GM12878 (cell line): Measurements from ENCODE around the gene SYTL2. TPM values are rescaled to one million over a fixed set of nuclear protein-coding genes. Genes with fewer than 3 reads are reported as not detected.
A peak's percentile ranks its signal among the peaks of the same experiment; 100 is the strongest.

Experiments
- ATAC-seq: fragments of 200-7000 bp; cut with Tn5 transposase; 3 replicates; pipeline ENCODE4 v1.9.1; 2020; ENCODE audit warnings: mild to moderate bottlenecking, moderate library complexity
- BruUV-seq: library from RNA; stranded (reverse); fragments of 400-500 nt; replicated peaks from 2 replicates; lab custom pipeline; 2021; lab: Mats Ljungman, UMichigan
- CTCF ChIA-PET: fragments of 300-600 bp; sonication (Branson Sonifier 250); formaldehyde crosslinking; extraction: SDS; loops from one replicate; lab custom pipeline; 2021; ENCODE audit warnings: inconsistent platforms; lab: Yijun Ruan, JAX
- POLR2A ChIA-PET: fragments of 350-600 bp; formaldehyde crosslinking; extraction: SDS; loops from one replicate; lab custom pipeline; 2021; ENCODE audit warnings: inconsistent platforms; lab: Charles Lee
- RAD21 ChIA-PET: fragments of 300-600 bp; sonication (Branson Sonifier 250); formaldehyde crosslinking; loops from one replicate; lab custom pipeline; 2023; ENCODE audit warnings: antibody characterized with exemption; ENCODE audit not compliant: unreplicated experiment; lab: Charles Lee
- SMC1A ChIA-PET: fragments of 300-600 bp; sonication (Branson Sonifier 250); formaldehyde crosslinking; loops from one replicate; lab custom pipeline; 2023; ENCODE audit not compliant: unreplicated experiment, uncharacterized antibody; lab: Charles Lee
- DNase-seq: peaks from one replicate; pipeline ENCODE4 v3.0.0-alpha.2; 2011; ENCODE audit warnings: low read depth, low spot score
- FAIRE-seq: peaks from 3 replicates; lab custom pipeline; 2011; peaks lifted over from hg19 to GRCh38; lab: Jason Lieb, UNC
- H2AFZ ChIP-seq: 2 replicates; pipeline ENCODE4 v1.6.0; 2011; ENCODE audit warnings: low read depth, low read length, control low read depth; ENCODE audit not compliant: control insufficient read depth
- H3K27ac ChIP-seq: 2 replicates; pipeline ENCODE4 v1.5.1; 2011; ENCODE audit warnings: control low read depth; ENCODE audit not compliant: control insufficient read depth, insufficient read depth
- H3K27me3 ChIP-seq, 2 experiments: replicated peaks in 1 of 2; 2 replicates each; pipeline versions ENCODE4 v1.6.0 to v1.6.1; 2011; ENCODE audit warnings: low read length in 1 of 2; ENCODE audit not compliant: control insufficient read depth in 2 of 2, insufficient read depth in 2 of 2
- H3K36me3 ChIP-seq, 2 experiments: 2 replicates each; pipeline ENCODE4 v1.5.1; 2011; ENCODE audit warnings: low read length in 1 of 2; ENCODE audit not compliant: control insufficient read depth in 2 of 2, insufficient read depth in 2 of 2
- H3K4me1 ChIP-seq: 2 replicates; pipeline ENCODE4 v1.6.1; 2011; ENCODE audit warnings: mild to moderate bottlenecking, low read length, moderate library complexity, mixed read lengths; ENCODE audit not compliant: control insufficient read depth, insufficient read depth
- H3K4me2 ChIP-seq: 2 replicates; pipeline ENCODE4 v1.6.0; 2011; ENCODE audit warnings: control low read depth; ENCODE audit not compliant: control insufficient read depth, insufficient read depth
- H3K4me3 ChIP-seq: fragments of 200-600 bp; sonication (generic); 2 replicates; pipeline ENCODE4 v1.5.1; 2016
- H3K79me2 ChIP-seq: 2 replicates; pipeline ENCODE4 v1.6.0; 2011; ENCODE audit warnings: low read length; ENCODE audit not compliant: control insufficient read depth, insufficient read depth
- H3K9ac ChIP-seq: 2 replicates; pipeline ENCODE4 v1.8.0; 2011; ENCODE audit warnings: low read length, control low read depth, mixed read lengths; ENCODE audit not compliant: control insufficient read depth, insufficient read depth
- H3K9me3 ChIP-seq: replicated peaks from 3 replicates; pipeline ENCODE4 v1.5.1; 2011; ENCODE audit warnings: mild to moderate bottlenecking, low read length; ENCODE audit not compliant: control insufficient read depth, insufficient read depth
- H4K20me1 ChIP-seq: 2 replicates; pipeline ENCODE4 v1.6.0; 2011; ENCODE audit not compliant: control insufficient read depth, insufficient read depth
- DPF2 ChIP-seq: fragments of 450-650 bp; IDR thresholded peaks from 2 replicates; pipeline ENCODE4 v1.6.1; 2017; ENCODE audit warnings: mild to moderate bottlenecking
- MTA3 ChIP-seq: IDR thresholded peaks from 2 replicates; pipeline ENCODE4 v1.6.1; 2012; ENCODE audit warnings: low read length, inconsistent platforms, borderline replicate concordance
- NBN ChIP-seq: fragments of 450-650 bp; IDR thresholded peaks from 2 replicates; pipeline ENCODE4 v1.6.1; 2016
- POLR2AphosphoS2 ChIP-seq: IDR thresholded peaks from 2 replicates; pipeline ENCODE4 v1.6.1; 2011; ENCODE audit warnings: low read depth, mild to moderate bottlenecking, low read length, improper control_type of control experiment, moderate library complexity
- RAD51 ChIP-seq: fragments of 450-650 bp; IDR thresholded peaks from 2 replicates; pipeline ENCODE4 v1.6.1; 2016; ENCODE audit warnings: moderate library complexity, mild to moderate bottlenecking, inconsistent platforms
- ZNF622 ChIP-seq: fragments of 450-650 bp; IDR thresholded peaks from 2 replicates; pipeline ENCODE4 v1.6.1; 2017; ENCODE audit warnings: mild to moderate bottlenecking, inconsistent platforms
- WGBS: methylation state at CpG from one replicate; pipeline ENCODE4 v1.1.6; 2016; ENCODE audit warnings: low lambda C conversion rate; ENCODE audit not compliant: insufficient replicate concordance, insufficient coverage; ENCODE audit errors: missing lambda C conversion rate; 5-methylcytosine and 5-hydroxymethylcytosine counted together
- in situ Hi-C: fragments of 300-500 bp; cut with MboI; formaldehyde crosslinking; loops from 9 replicates; pipeline ENCODE4 v1.14.3; 2018; ENCODE audit warnings: mixed read lengths
- intact Hi-C: fragments of 100-400 bp; cut with micrococcal nuclease; formaldehyde crosslinking; loops from one replicate; pipeline ENCODE4 v1.14.2; 2022; ENCODE audit not compliant: unreplicated experiment
- polyA plus RNA-seq, 11 experiments: library from polyadenylated mRNA; depleted of rRNA in 4 of 11; unstranded in 6 of 11; stranded (reverse) in 5 of 11; fragments of >200 nt; fragmentation: Nextera tagmentation in 4 of 11; fragmentation: Illumina TruSeq in 1 of 11; extraction: Ambion mirVana in 4 of 11; extraction: Trizol in 1 of 11; gene quantifications; 1 replicate in 1 of 11; 2 replicates in 10 of 11; pipeline versions ENCODE4 v1.2.1 to v1.2.3, GENCODE V29; 2011 to 2016; ENCODE audit warnings: inconsistent platforms in 2 of 11, missing spikeins in 2 of 11, low read depth in 1 of 11
- total RNA-seq, 4 experiments: library from RNA; depleted of rRNA in 3 of 4; stranded (reverse); fragments of >200 nt in 3 of 4; fragmentation: Illumina TruSeq in 1 of 4; extraction: Trizol in 1 of 4; gene quantifications; 2 replicates each; pipeline versions ENCODE4 v1.2.1 to v1.2.3, GENCODE V29; 2013 to 2021
- TF ChIP-seq, protein P1 (sequence below): fragments of 450-650 bp; IDR thresholded peaks from 2 replicates; pipeline ENCODE4 v1.6.1; 2017; ENCODE audit warnings: low read depth, mild to moderate bottlenecking, moderate library complexity
- TF ChIP-seq, protein P2 (sequence below): fragments of 150-350 bp; IDR thresholded peaks from 2 replicates; pipeline ENCODE4 v1.6.1; 2016; ENCODE audit warnings: low read depth, low read length

Gene SYTL2
- total and polyA plus RNA-seq, 10 of the 15 experiments (the other 5 are each of a cell fraction or from before 2014, with no cell fraction given) = 0.02 to 1.4 (median 0.31) TPM; not detected in 2

DNA sequence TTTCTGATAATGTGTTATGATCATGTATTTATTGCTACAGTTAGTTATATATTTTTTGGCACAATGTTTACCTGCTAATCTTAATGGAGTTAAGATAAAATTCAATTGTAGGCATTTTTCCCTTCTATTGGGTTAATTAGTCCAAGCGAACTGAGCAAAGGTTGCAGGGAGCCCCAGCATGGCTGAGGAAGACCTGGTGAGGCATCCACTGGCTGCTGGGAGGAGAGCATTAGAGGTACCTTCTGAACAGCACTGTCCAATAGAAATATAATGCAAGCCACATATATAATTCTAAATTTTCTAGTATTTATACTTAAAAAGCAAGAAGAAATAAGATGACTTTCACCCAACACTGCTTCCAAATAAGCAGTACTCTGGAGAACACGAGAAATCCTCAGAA, 163.9 kb downstream of the SYTL2 start:
- Histone ChIP-seq H3K27me3 (no peaks in the 10 kb centered on the region), H3K36me3 (no peaks in the 10 kb centered on the region; a peak in 1 of 4 replicates), H2AFZ (peak overlapping the region; percentile 99), H3K4me1 (no peaks in the 10 kb centered on the region; the same call in 1 of the 2 replicates), H3K4me3 (peak overlapping the region; percentile 77), H3K27ac (peak overlapping the region; percentile 85), H3K9ac (peak overlapping the region; percentile 70), H3K79me2 (peaks cover 18% of the 10 kb centered on the region), H3K4me2 (peak overlapping the region; percentile 94), H4K20me1 (no peaks in the 10 kb centered on the region), H3K9me3 (no peaks in the 10 kb centered on the region)
- TF ChIP-seq POLR2AphosphoS2 = no peak
- no peak for TF ChIP-seq DPF2
- TF ChIP-seq, protein P1, sequence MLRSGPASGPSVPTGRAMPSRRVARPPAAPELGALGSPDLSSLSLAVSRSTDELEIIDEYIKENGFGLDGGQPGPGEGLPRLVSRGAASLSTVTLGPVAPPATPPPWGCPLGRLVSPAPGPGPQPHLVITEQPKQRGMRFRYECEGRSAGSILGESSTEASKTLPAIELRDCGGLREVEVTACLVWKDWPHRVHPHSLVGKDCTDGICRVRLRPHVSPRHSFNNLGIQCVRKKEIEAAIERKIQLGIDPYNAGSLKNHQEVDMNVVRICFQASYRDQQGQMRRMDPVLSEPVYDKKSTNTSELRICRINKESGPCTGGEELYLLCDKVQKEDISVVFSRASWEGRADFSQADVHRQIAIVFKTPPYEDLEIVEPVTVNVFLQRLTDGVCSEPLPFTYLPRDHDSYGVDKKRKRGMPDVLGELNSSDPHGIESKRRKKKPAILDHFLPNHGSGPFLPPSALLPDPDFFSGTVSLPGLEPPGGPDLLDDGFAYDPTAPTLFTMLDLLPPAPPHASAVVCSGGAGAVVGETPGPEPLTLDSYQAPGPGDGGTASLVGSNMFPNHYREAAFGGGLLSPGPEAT = no peak
- no peak for TF ChIP-seq RAD51
- TF ChIP-seq ZNF622 = no peak
- TF ChIP-seq, protein P2, sequence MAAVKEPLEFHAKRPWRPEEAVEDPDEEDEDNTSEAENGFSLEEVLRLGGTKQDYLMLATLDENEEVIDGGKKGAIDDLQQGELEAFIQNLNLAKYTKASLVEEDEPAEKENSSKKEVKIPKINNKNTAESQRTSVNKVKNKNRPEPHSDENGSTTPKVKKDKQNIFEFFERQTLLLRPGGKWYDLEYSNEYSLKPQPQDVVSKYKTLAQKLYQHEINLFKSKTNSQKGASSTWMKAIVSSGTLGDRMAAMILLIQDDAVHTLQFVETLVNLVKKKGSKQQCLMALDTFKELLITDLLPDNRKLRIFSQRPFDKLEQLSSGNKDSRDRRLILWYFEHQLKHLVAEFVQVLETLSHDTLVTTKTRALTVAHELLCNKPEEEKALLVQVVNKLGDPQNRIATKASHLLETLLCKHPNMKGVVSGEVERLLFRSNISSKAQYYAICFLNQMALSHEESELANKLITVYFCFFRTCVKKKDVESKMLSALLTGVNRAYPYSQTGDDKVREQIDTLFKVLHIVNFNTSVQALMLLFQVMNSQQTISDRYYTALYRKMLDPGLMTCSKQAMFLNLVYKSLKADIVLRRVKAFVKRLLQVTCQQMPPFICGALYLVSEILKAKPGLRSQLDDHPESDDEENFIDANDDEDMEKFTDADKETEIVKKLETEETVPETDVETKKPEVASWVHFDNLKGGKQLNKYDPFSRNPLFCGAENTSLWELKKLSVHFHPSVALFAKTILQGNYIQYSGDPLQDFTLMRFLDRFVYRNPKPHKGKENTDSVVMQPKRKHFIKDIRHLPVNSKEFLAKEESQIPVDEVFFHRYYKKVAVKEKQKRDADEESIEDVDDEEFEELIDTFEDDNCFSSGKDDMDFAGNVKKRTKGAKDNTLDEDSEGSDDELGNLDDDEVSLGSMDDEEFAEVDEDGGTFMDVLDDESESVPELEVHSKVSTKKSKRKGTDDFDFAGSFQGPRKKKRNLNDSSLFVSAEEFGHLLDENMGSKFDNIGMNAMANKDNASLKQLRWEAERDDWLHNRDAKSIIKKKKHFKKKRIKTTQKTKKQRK = no peak
- no peak for TF ChIP-seq NBN
- no peak for TF ChIP-seq MTA3
- BruUV-seq = no TSS peak
- intact Hi-C loops = loop anchor here (2.0 kb wide), 1 partner anchor 18 kb away; the partner anchor contains the start of gene CREBZF
- ChIA-PET CTCF (interaction anchor here (0.9 to 4.2 kb wide), 7 partner anchors 10 to 208 kb away, joined by 3 to 21 read pairs (median 4); partner anchors contain the start of genes CCDC83, CREBZF, DLG2 and TMEM126B), SMC1A (interaction anchor here (0.8 to 4.7 kb wide), 7 partner anchors 10 to 42 kb away, joined by 3 to 66 read pairs (median 4); partner anchors contain the start of genes CREBZF, DLG2 and TMEM126B), POLR2A (interaction anchor here (1.0 to 3.8 kb wide), 5 partner anchors 10 to 35 kb away, joined by 4 to 43 read pairs (median 15); partner anchors contain the start of genes CREBZF, DLG2 and TMEM126B), RAD21 (interaction anchor here (0.6 to 2.9 kb wide), 9 partner anchors 10 to 393 kb away, joined by 3 to 26 read pairs (median 4); partner anchors contain the start of genes CCDC83, CREBZF, DLG2 and TMEM126B)
- no peak for FAIRE-seq
- 0% methylated on average over 2 of the region's 2 CpGs for WGBS
- ATAC-seq = peak; percentile 29
- in situ Hi-C loops = no loop called here
- DNase-seq = no peak

Other genes starting within 250 kb of the SYTL2 start
- 0.51 and 0.54 TPM in 2 replicates for gene DLG2, start 183.8 kb downstream of the SYTL2 start, total RNA-seq (2014; rRNA removed)
- gene DLG2, start 183.8 kb downstream of the SYTL2 start, total RNA-seq (2014; rRNA removed; fragmentation: Illumina TruSeq; extraction: Trizol) = 0.88 and 0.98 TPM in 2 replicates
- 0.38 and 1.0 TPM in 2 replicates for gene DLG2, start 183.8 kb downstream of the SYTL2 start, total RNA-seq (2021)
- 0.98 and 1.6 TPM in 2 replicates for gene DLG2, start 183.8 kb downstream of the SYTL2 start, polyA plus RNA-seq (2011; rRNA removed)
- 0.37 and 0.49 TPM in 2 replicates for gene DLG2, start 183.8 kb downstream of the SYTL2 start, polyA plus RNA-seq (2014; fragmentation: Illumina TruSeq; extraction: Trizol)
- gene DLG2, start 183.8 kb downstream of the SYTL2 start, polyA plus RNA-seq (2014; fragmentation: Nextera tagmentation; extraction: Ambion mirVana) = under 1 TPM; 0.09 to 0.29 TPM
- 0.23 and 0.33 TPM in 2 replicates for gene DLG2, start 183.8 kb downstream of the SYTL2 start, polyA plus RNA-seq (2014; rRNA removed)
- under 1 TPM; 0.09 to 0.21 TPM for gene DLG2, start 183.8 kb downstream of the SYTL2 start, polyA plus RNA-seq (2016; fragmentation: Nextera tagmentation; extraction: Ambion mirVana)
- gene TMEM126B, start 182.5 kb downstream of the SYTL2 start, total RNA-seq (2014; rRNA removed) = 48.3 and 55.0 TPM in 2 replicates
- gene TMEM126B, start 182.5 kb downstream of the SYTL2 start, total RNA-seq (2014; rRNA removed; fragmentation: Illumina TruSeq; extraction: Trizol) = 56.1 and 61.1 TPM in 2 replicates
- gene TMEM126B, start 182.5 kb downstream of the SYTL2 start, total RNA-seq (2021) = 36.5 and 36.9 TPM in 2 replicates
- gene TMEM126B, start 182.5 kb downstream of the SYTL2 start, polyA plus RNA-seq (2011; rRNA removed) = 80.1 and 124 TPM in 2 replicates
- 66.6 and 109 TPM in 2 replicates for gene TMEM126B, start 182.5 kb downstream of the SYTL2 start, polyA plus RNA-seq (2014; fragmentation: Illumina TruSeq; extraction: Trizol)
- gene TMEM126B, start 182.5 kb downstream of the SYTL2 start, polyA plus RNA-seq (2014; fragmentation: Nextera tagmentation; extraction: Ambion mirVana) = 100 to 1,000 TPM in 1 of 2 experiments, 10 to 100 TPM in 1; 83.8 to 117 TPM
- gene TMEM126B, start 182.5 kb downstream of the SYTL2 start, polyA plus RNA-seq (2014; rRNA removed) = 47.0 and 65.5 TPM in 2 replicates
- 10 to 100 TPM; 74.0 to 77.1 TPM for gene TMEM126B, start 182.5 kb downstream of the SYTL2 start, polyA plus RNA-seq (2016; fragmentation: Nextera tagmentation; extraction: Ambion mirVana)
- 38.6 and 49.6 TPM in 2 replicates for gene TMEM126A, start 163.2 kb downstream of the SYTL2 start, total RNA-seq (2014; rRNA removed)
- 56.7 and 57.9 TPM in 2 replicates for gene TMEM126A, start 163.2 kb downstream of the SYTL2 start, total RNA-seq (2014; rRNA removed; fragmentation: Illumina TruSeq; extraction: Trizol)
- gene TMEM126A, start 163.2 kb downstream of the SYTL2 start, total RNA-seq (2021) = 40.3 and 41.5 TPM in 2 replicates
- gene TMEM126A, start 163.2 kb downstream of the SYTL2 start, polyA plus RNA-seq (2011; rRNA removed) = 85.0 and 104 TPM in 2 replicates
- gene TMEM126A, start 163.2 kb downstream of the SYTL2 start, polyA plus RNA-seq (2014; fragmentation: Illumina TruSeq; extraction: Trizol) = 58.4 and 59.8 TPM in 2 replicates
- gene TMEM126A, start 163.2 kb downstream of the SYTL2 start, polyA plus RNA-seq (2014; fragmentation: Nextera tagmentation; extraction: Ambion mirVana) = 100 to 1,000 TPM; 184 to 208 TPM
- 41.0 and 53.3 TPM in 2 replicates for gene TMEM126A, start 163.2 kb downstream of the SYTL2 start, polyA plus RNA-seq (2014; rRNA removed)
- gene TMEM126A, start 163.2 kb downstream of the SYTL2 start, polyA plus RNA-seq (2016; fragmentation: Nextera tagmentation; extraction: Ambion mirVana) = 100 to 1,000 TPM in 1 of 2 experiments, 10 to 100 TPM in 1; 92.2 to 103 TPM
- gene CREBZF, start 146.0 kb downstream of the SYTL2 start, total RNA-seq (2014; rRNA removed) = 46.5 and 49.2 TPM in 2 replicates
- gene CREBZF, start 146.0 kb downstream of the SYTL2 start, total RNA-seq (2014; rRNA removed; fragmentation: Illumina TruSeq; extraction: Trizol) = 33.0 TPM in 2 replicates
- 39.0 and 40.8 TPM in 2 replicates for gene CREBZF, start 146.0 kb downstream of the SYTL2 start, total RNA-seq (2021)
- gene CREBZF, start 146.0 kb downstream of the SYTL2 start, polyA plus RNA-seq (2011; rRNA removed) = 46.9 and 69.7 TPM in 2 replicates
- gene CREBZF, start 146.0 kb downstream of the SYTL2 start, polyA plus RNA-seq (2014; fragmentation: Illumina TruSeq; extraction: Trizol) = 35.1 and 38.3 TPM in 2 replicates
- 10 to 100 TPM; 11.1 TPM for gene CREBZF, start 146.0 kb downstream of the SYTL2 start, polyA plus RNA-seq (2014; fragmentation: Nextera tagmentation; extraction: Ambion mirVana)
- 45.9 and 51.2 TPM in 2 replicates for gene CREBZF, start 146.0 kb downstream of the SYTL2 start, polyA plus RNA-seq (2014; rRNA removed)
- 10 to 100 TPM; 25.9 to 27.6 TPM for gene CREBZF, start 146.0 kb downstream of the SYTL2 start, polyA plus RNA-seq (2016; fragmentation: Nextera tagmentation; extraction: Ambion mirVana)
- not detected in 2 replicates for gene CCDC89, start 124.9 kb downstream of the SYTL2 start, total RNA-seq (2014; rRNA removed)
- not detected in 2 replicates for gene CCDC89, start 124.9 kb downstream of the SYTL2 start, total RNA-seq (2014; rRNA removed; fragmentation: Illumina TruSeq; extraction: Trizol)
- gene CCDC89, start 124.9 kb downstream of the SYTL2 start, total RNA-seq (2021) = not detected in 2 replicates
- 0.07 TPM in 1 of 2 replicates, not detected in the other for gene CCDC89, start 124.9 kb downstream of the SYTL2 start, polyA plus RNA-seq (2011; rRNA removed)
- not detected in 2 replicates for gene CCDC89, start 124.9 kb downstream of the SYTL2 start, polyA plus RNA-seq (2014; fragmentation: Illumina TruSeq; extraction: Trizol)
- under 1 TPM in 1 of 2 experiments, not detected in 1; 0.11 TPM for gene CCDC89, start 124.9 kb downstream of the SYTL2 start, polyA plus RNA-seq (2014; fragmentation: Nextera tagmentation; extraction: Ambion mirVana)
- gene CCDC89, start 124.9 kb downstream of the SYTL2 start, polyA plus RNA-seq (2014; rRNA removed) = not detected in 2 replicates
- under 1 TPM in 1 of 2 experiments, not detected in 1; 0.15 TPM for gene CCDC89, start 124.9 kb downstream of the SYTL2 start, polyA plus RNA-seq (2016; fragmentation: Nextera tagmentation; extraction: Ambion mirVana)
- gene CCDC83, start 44.2 kb upstream of the SYTL2 start, total RNA-seq (2014; rRNA removed) = not detected in 2 replicates
- gene CCDC83, start 44.2 kb upstream of the SYTL2 start, total RNA-seq (2014; rRNA removed; fragmentation: Illumina TruSeq; extraction: Trizol) = not detected in 2 replicates
- gene CCDC83, start 44.2 kb upstream of the SYTL2 start, total RNA-seq (2021) = not detected in 2 replicates
- not detected in 2 replicates for gene CCDC83, start 44.2 kb upstream of the SYTL2 start, polyA plus RNA-seq (2011; rRNA removed)
- gene CCDC83, start 44.2 kb upstream of the SYTL2 start, polyA plus RNA-seq (2014; fragmentation: Illumina TruSeq; extraction: Trizol) = not detected in 2 replicates
- not detected for gene CCDC83, start 44.2 kb upstream of the SYTL2 start, polyA plus RNA-seq (2014; fragmentation: Nextera tagmentation; extraction: Ambion mirVana)
- not detected in 2 replicates for gene CCDC83, start 44.2 kb upstream of the SYTL2 start, polyA plus RNA-seq (2014; rRNA removed)
- gene CCDC83, start 44.2 kb upstream of the SYTL2 start, polyA plus RNA-seq (2016; fragmentation: Nextera tagmentation; extraction: Ambion mirVana) = not detected